Upper lobe of left lung (tissue), 6 donors: ENCODE data around the gene ACADL. TPM values are rescaled to one million over a fixed set of nuclear protein-coding genes. Genes with fewer than 3 reads are reported as not detected.

ENCODE experiments used
- ATAC-seq, 2 donors: fragments of 200-7000 bp; cut with Tn5 transposase; one replicate each; pipeline ENCODE4 v1.9.1; 2022; ENCODE audit warnings: mild to moderate bottlenecking in 2 of 2, moderate library complexity in 2 of 2; ENCODE audit not compliant: low FRiP score in 2 of 2
- DNase-seq, 2 donors: peaks; one replicate each; pipeline ENCODE4 v3.0.0-alpha.2; 2019 to 2020
- H3K27ac ChIP-seq, 4 donors: fragments of 200-600 bp; sonication (generic); one replicate each; pipeline ENCODE4 v1.5.1; 2016 to 2019
- H3K27me3 ChIP-seq, 4 donors: fragments of 200-600 bp; sonication (generic); one replicate each; pipeline ENCODE4 v1.5.1; 2017 to 2019
- H3K36me3 ChIP-seq, 4 donors: fragments of 200-600 bp; sonication (generic); one replicate each; pipeline ENCODE4 v1.5.1; 2016 to 2019
- H3K4me1 ChIP-seq, 4 donors: fragments of 200-600 bp; sonication (generic); one replicate each; pipeline ENCODE4 v1.5.1; 2018 to 2019
- H3K4me3 ChIP-seq, 4 donors: fragments of 200-600 bp; sonication (generic); one replicate each; pipeline ENCODE4 v1.5.1; 2017 to 2019; ENCODE audit warnings: mild to moderate bottlenecking in 2 of 4, moderate library complexity in 1 of 4
- H3K9me3 ChIP-seq, 4 donors: fragments of 200-600 bp; sonication (generic); one replicate each; pipeline ENCODE4 v1.5.1; 2018 to 2019
- CTCF ChIP-seq, 6 experiments: fragments of 450-650 bp in 4 of 6; fragments of 200-600 bp in 2 of 6; sonication (generic) in 2 of 6; IDR thresholded peaks; one replicate each; pipeline ENCODE4 v1.5.1; 2016 to 2019; ENCODE audit warnings: antibody characterized with exemption in 6 of 6
- EP300 ChIP-seq, 4 donors: sonication (generic); formaldehyde crosslinking; IDR thresholded peaks; one replicate each; pipeline ENCODE4 v1.5.1; 2017; ENCODE audit warnings: antibody characterized with exemption in 4 of 4, control low read depth in 2 of 4
- POLR2A ChIP-seq, 4 donors: fragments of 450-650 bp; IDR thresholded peaks; one replicate each; pipeline ENCODE4 v1.5.1; 2016 to 2017; ENCODE audit warnings: antibody characterized with exemption in 4 of 4, mild to moderate bottlenecking in 2 of 4
- POLR2AphosphoS5 ChIP-seq, 2 donors: sonication (generic); formaldehyde crosslinking; IDR thresholded peaks; one replicate each; pipeline ENCODE4 v1.5.1; 2017; ENCODE audit warnings: antibody characterized with exemption in 2 of 2
- WGBS, 2 donors: methylation state at CpG; one replicate each; pipeline ENCODE4 v1.1.5; 2017 to 2018; 5-methylcytosine and 5-hydroxymethylcytosine counted together
- total RNA-seq, 6 donors: library from RNA; depleted of rRNA in 4 of 6; stranded (reverse); fragments of >200 nt in 4 of 6; gene quantifications; one replicate each; pipeline versions ENCODE4 v1.1.0 to v1.2.1, GENCODE V29; 2016 to 2021
- donor health status: DM: no; HTN: no; CAD: no; lungs with moderate emphysema.
- donor health status: DM: no; HTN: yes; CAD: no; lungs with severe emphysema.

ACADL gene
- total RNA-seq, 6 donors from 2014 or later: 20.1 to 131 (median 55.2) TPM

DNA sequence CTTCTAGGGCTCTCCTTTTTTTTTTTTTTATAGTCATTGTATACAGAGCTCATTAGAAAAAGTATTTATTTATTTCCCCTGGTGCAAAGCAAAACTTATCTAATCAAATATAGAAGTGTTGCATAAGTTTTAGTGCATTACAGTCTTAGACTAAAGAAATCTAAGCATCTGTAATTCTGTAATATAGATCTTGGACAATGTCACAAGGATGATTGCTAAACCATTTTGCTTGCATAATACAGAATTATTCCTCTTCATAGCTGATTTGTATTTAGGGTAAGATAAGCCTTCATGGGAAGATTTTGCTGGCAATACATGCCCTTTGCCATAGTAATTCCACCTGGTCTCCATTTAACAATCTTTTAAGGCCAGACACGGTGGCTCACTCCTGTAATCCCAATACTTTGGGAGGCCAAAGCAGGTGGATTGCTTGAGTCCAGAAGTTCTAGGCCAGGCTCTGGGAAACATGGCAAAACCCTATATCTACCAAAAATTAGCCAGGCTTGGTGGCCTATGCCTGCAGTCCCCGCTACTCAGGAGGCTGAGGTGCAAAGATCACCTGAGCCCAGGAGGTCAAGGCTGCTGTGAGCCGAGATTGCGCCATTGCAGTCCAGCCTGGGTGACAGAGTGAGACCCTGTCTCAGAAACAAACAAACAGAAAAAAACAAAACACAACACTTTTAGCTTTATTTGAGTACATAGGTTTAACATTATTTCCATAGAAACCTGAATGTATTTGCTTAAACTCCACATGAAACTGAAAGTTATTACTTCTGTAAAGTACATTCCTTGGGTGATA lies 2.2 kb upstream of the ACADL start:
- TF ChIP-seq EP300 (IDR thresholded peaks at IDR 0.05): no peak
- TF ChIP-seq CTCF (IDR thresholded peaks at IDR 0.05): no peak
- TF ChIP-seq POLR2AphosphoS5 (IDR thresholded peaks at IDR 0.05): no peak
- no peak for TF ChIP-seq POLR2A (IDR thresholded peaks at IDR 0.05)
- 91 to 94% methylated on average over 4 of the region's 4 CpGs for WGBS, 2 donors
- no peak overlapping the region for H3K4me3 ChIP-seq
- no peak for DNase-seq
- H3K27me3 ChIP-seq: peaks cover 0 to 15% (median 3%) of the 10 kb centered on the region in 4 donors
- H3K27ac ChIP-seq: no peak overlapping the region
- no peaks in the 10 kb centered on the region for H3K36me3 ChIP-seq
- peaks cover 0 to 19% (median 9%) of the 10 kb centered on the region in 4 donors for H3K4me1 ChIP-seq
- no peaks in the 10 kb centered on the region for H3K9me3 ChIP-seq
- ATAC-seq: no peak

- peak overlapping the region; percentile 79 to 94 (median 89) for H3K27ac ChIP-seq
- peaks cover 0 to 15% (median 3%) of the 10 kb centered on the region in 4 donors for H3K27me3 ChIP-seq
- H3K4me1 ChIP-seq: peaks cover 0 to 19% (median 8%) of the 10 kb centered on the region in 4 donors
- peak overlapping the region in 2 of 4 donors; percentile 57 to 61 for H3K4me3 ChIP-seq
- 69 to 71% methylated on average over 2 of the region's 2 CpGs for WGBS, 2 donors
- no peak for TF ChIP-seq CTCF (IDR thresholded peaks at IDR 0.05)
- peak in 2 of 4 donors; percentile 20 to 37 for TF ChIP-seq POLR2A (IDR thresholded peaks at IDR 0.05)
- TF ChIP-seq EP300 (IDR thresholded peaks at IDR 0.05): no peak
- no peak for TF ChIP-seq POLR2AphosphoS5 (IDR thresholded peaks at IDR 0.05)
- no peak for ATAC-seq
- DNase-seq: peak in 1 of 2 donors; percentile 24
- H3K9me3 ChIP-seq: no peaks in the 10 kb centered on the region
- H3K36me3 ChIP-seq: no peaks in the 10 kb centered on the region
These were observed 976 bp upstream of the ACADL start for GRCh38 chr2:210226223-210226622.

DNA sequence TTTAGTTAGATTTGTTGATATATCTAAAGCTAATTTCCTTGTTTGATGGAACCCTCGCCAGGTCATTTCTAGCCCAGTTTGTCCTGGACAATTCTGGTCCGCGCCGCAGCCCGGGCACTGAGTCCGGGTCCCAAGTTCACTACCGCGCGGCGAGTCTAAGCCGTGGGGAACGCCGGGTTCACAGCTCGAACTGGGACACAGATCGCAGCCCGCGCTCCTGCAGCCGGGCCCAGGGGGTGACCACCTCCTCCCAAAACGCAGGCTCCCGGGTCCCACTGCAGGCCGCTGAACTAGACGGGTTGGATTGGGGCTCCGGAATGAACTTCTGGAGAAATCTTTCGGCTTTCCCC lies 681 bp downstream of the ACADL start:
- TF ChIP-seq POLR2AphosphoS5 (IDR thresholded peaks at IDR 0.05): no peak
- no peak for TF ChIP-seq EP300 (IDR thresholded peaks at IDR 0.05)
- no peak for TF ChIP-seq POLR2A (IDR thresholded peaks at IDR 0.05)
- TF ChIP-seq CTCF (IDR thresholded peaks at IDR 0.05): no peak
- 8 to 17% methylated on average over 17 to 24 of the region's 24 CpGs for WGBS, 2 donors
- ATAC-seq (peak; percentile 41 to 54), DNase-seq (peak; percentile 24 to 85)
- Histone ChIP-seq H3K36me3 (no peaks in the 10 kb centered on the region), H3K4me1 (peaks cover 0 to 19% (median 6%) of the 10 kb centered on the region in 4 donors), H3K4me3 (peak overlapping the region; percentile 30 to 61 (median 54)), H3K27me3 (peaks cover 0 to 15% (median 3%) of the 10 kb centered on the region in 4 donors), H3K9me3 (no peaks in the 10 kb centered on the region), H3K27ac (peak overlapping the region; percentile 79 to 94 (median 89))

GRCh38 chr2:210215120-210215519 lies 10.1 kb downstream of the ACADL start:
- WGBS, 2 donors: 35 to 36% methylated on average over 1 of the region's 1 CpG
- no peaks in the 10 kb centered on the region for H3K4me1 ChIP-seq
- no peaks in the 10 kb centered on the region for H3K27me3 ChIP-seq
- TF ChIP-seq EP300 (IDR thresholded peaks at IDR 0.05) (no peak), POLR2A (IDR thresholded peaks at IDR 0.05) (no peak), POLR2AphosphoS5 (IDR thresholded peaks at IDR 0.05) (no peak), CTCF (IDR thresholded peaks at IDR 0.05) (no peak)
- H3K27ac ChIP-seq: no peak overlapping the region
- H3K36me3 ChIP-seq: no peaks in the 10 kb centered on the region
- no peak overlapping the region for H3K4me3 ChIP-seq
- ATAC-seq (no peak), DNase-seq (peak in 1 of 2 donors; percentile 25)
- no peaks in the 10 kb centered on the region for H3K9me3 ChIP-seq
